HEK293T (cell line): Measurements from ENCODE around the gene MED9.

ENCODE experiments used
- BHLHE40 ChIP-seq: fragments of 450-650 bp; IDR thresholded peaks from 2 replicates; pipeline ENCODE4 v1.6.1; 2016; ENCODE audit warnings: mild to moderate bottlenecking, moderate library complexity, borderline replicate concordance
- CTBP1 ChIP-seq: fragments of 450-650 bp; IDR thresholded peaks from 2 replicates; pipeline ENCODE4 v1.6.1; 2016; ENCODE audit warnings: borderline replicate concordance
- ELF4 ChIP-seq: fragments of 450-650 bp; IDR thresholded peaks from 2 replicates; pipeline ENCODE4 v1.6.1; 2017; ENCODE audit warnings: antibody characterized with exemption
- FOXA1 ChIP-seq: fragments of 450-650 bp; IDR thresholded peaks from 2 replicates; pipeline ENCODE4 v1.6.1; 2016; ENCODE audit warnings: mild to moderate bottlenecking
- FOXM1 ChIP-seq: fragments of 450-650 bp; IDR thresholded peaks from 2 replicates; pipeline ENCODE4 v1.6.1; 2017; ENCODE audit warnings: mild to moderate bottlenecking, borderline replicate concordance
- HDGF ChIP-seq: fragments of 450-650 bp; IDR thresholded peaks from 2 replicates; pipeline ENCODE4 v1.6.1; 2017; ENCODE audit warnings: antibody characterized with exemption, borderline replicate concordance
- L3MBTL2 ChIP-seq: fragments of 450-650 bp; conservative IDR thresholded peaks from 2 replicates; pipeline ENCODE4 v1.6.1; 2016; ENCODE audit warnings: mild to moderate bottlenecking
- NFRKB ChIP-seq: fragments of 450-650 bp; IDR thresholded peaks from 2 replicates; pipeline ENCODE4 v1.6.1; 2016; ENCODE audit warnings: mild to moderate bottlenecking, moderate library complexity
- PKNOX1 ChIP-seq: fragments of 450-650 bp; IDR thresholded peaks from 2 replicates; pipeline ENCODE4 v1.6.1; 2016
- SP1 ChIP-seq: fragments of 450-650 bp; IDR thresholded peaks from 2 replicates; pipeline ENCODE4 v1.6.1; 2017
- SUZ12 ChIP-seq: fragments of 450-650 bp; IDR thresholded peaks from 2 replicates; pipeline ENCODE4 v1.6.1; 2016; ENCODE audit warnings: mild to moderate bottlenecking

GRCh38 chr17:17447264-17447663, 29.5 kb upstream of the MED9 start:
- TF ChIP-seq FOXA1 (no peak), SP1 (no peak), ELF4 (no peak), SUZ12 (no peak), BHLHE40 (no peak), FOXM1 (no peak), HDGF (no peak), NFRKB (no peak), L3MBTL2 (no peak), PKNOX1 (no peak), CTBP1 (no peak)
